Suprapubic skin (tissue), 3 donors: ENCODE results near the gene TFAP2C.

ENCODE experiments used
- CTCF ChIP-seq, 2 donors: fragments of 200-600 bp in 1 of 2; fragments of 450-650 bp in 1 of 2; sonication (generic) in 1 of 2; IDR thresholded peaks; one replicate each; pipeline ENCODE4 v1.5.1; 2016 to 2019; ENCODE audit warnings: antibody characterized with exemption in 2 of 2, mild to moderate bottlenecking in 1 of 2, moderate library complexity in 1 of 2
- EP300 ChIP-seq: sonication (generic); formaldehyde crosslinking; IDR thresholded peaks from one replicate; pipeline ENCODE4 v1.6.1; 2017; ENCODE audit warnings: antibody characterized with exemption
- POLR2A ChIP-seq, 2 donors: fragments of 450-650 bp; IDR thresholded peaks; one replicate each; pipeline ENCODE4 v1.6.1; 2017; ENCODE audit warnings: antibody characterized with exemption in 2 of 2, mild to moderate bottlenecking in 2 of 2, moderate library complexity in 2 of 2

- TF ChIP-seq CTCF (IDR thresholded peaks at IDR 0.05) (no peak), POLR2A (IDR thresholded peaks at IDR 0.05) (no peak), EP300 (no peak)
Measured at GRCh38 chr20:56580226-56580625, 48.9 kb upstream of the TFAP2C start.
